GM10248 (cell line): ENCODE data around the gene OR10A2.
"Not testable (repeated sequence)": the region's sequence is repeated elsewhere in the genome, so short reads cannot be mapped to it uniquely, and the experiment has no call there.

Experiments
- CTCF ChIA-PET: fragments of 300-600 bp; sonication (Branson Sonifier 250); formaldehyde crosslinking; extraction: SDS; loops from one replicate; lab custom pipeline; 2021; ENCODE audit warnings: antibody characterized with exemption; lab: Yijun Ruan, JAX
- POLR2A ChIA-PET: fragments of 350-650 bp; sonication (Branson Sonifier 250); formaldehyde crosslinking; extraction: SDS; loops from one replicate; lab custom pipeline; 2020; ENCODE audit warnings: antibody characterized with exemption; lab: Yijun Ruan, JAX
- DNase-seq: peaks from one replicate; pipeline ENCODE4 v3.0.0; 2012; ENCODE audit errors: extremely low spot score
- TF ChIP-seq, protein P1 (sequence below): IDR thresholded peaks from 2 replicates; pipeline ENCODE4 v1.5.1; 2012; ENCODE audit warnings: mild to moderate bottlenecking, low read depth; ENCODE audit errors: extremely low read depth, missing control alignments, control extremely low read depth

Gene OR10A2

DNA sequence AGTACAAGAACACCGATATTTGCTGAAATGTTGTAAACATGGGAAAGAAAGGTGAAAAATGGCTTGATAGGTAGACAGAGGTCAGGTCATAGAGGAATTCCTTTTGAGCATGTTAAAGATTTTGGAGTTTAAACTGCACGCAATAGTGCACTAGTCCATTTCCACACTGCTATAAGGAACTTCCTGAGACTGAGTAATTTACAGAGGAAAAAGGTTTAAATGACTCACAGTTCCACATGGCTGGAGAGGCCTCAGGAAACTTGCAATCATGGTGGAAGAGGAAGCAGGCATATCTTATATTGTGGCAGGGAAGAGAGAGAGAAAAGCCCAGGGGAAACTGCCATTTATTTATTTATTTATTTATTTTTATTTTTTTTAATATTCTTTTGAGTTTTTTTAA lies 12.3 kb upstream of the OR10A2 start:
- DNase-seq = no peak
- CTCF ChIA-PET = no interaction called here
- TF ChIP-seq, protein P1, sequence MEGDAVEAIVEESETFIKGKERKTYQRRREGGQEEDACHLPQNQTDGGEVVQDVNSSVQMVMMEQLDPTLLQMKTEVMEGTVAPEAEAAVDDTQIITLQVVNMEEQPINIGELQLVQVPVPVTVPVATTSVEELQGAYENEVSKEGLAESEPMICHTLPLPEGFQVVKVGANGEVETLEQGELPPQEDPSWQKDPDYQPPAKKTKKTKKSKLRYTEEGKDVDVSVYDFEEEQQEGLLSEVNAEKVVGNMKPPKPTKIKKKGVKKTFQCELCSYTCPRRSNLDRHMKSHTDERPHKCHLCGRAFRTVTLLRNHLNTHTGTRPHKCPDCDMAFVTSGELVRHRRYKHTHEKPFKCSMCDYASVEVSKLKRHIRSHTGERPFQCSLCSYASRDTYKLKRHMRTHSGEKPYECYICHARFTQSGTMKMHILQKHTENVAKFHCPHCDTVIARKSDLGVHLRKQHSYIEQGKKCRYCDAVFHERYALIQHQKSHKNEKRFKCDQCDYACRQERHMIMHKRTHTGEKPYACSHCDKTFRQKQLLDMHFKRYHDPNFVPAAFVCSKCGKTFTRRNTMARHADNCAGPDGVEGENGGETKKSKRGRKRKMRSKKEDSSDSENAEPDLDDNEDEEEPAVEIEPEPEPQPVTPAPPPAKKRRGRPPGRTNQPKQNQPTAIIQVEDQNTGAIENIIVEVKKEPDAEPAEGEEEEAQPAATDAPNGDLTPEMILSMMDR = no peak
- POLR2A ChIA-PET = no interaction called here

- DNase-seq, POLR2A ChIA-PET: not testable (repeated sequence)
- CTCF ChIA-PET = interaction anchor here (1.4 to 2.1 kb wide), 2 partner anchors 21 to 43 kb away, joined by 4 to 6 read pairs; no protein-coding TSS in a partner anchor
Measured at GRCh38 chr11:6854801-6855200, 8.1 kb upstream of the OR10A2 start.

- DNase-seq = no peak
- CTCF ChIA-PET = interaction anchor here (1.1 to 2.1 kb wide), 2 partner anchors 20 to 44 kb away, joined by 3 to 6 read pairs; no protein-coding TSS in a partner anchor
- POLR2A ChIA-PET = no interaction called here
- TF ChIP-seq, protein P1 = no peak
Measured at GRCh38 chr11:6855971-6856541, 6.8 kb upstream of the OR10A2 start.

GRCh38 chr11:6856871-6857270 lies 6.0 kb upstream of the OR10A2 start:
- ChIA-PET POLR2A (no interaction called here), CTCF (interaction anchor here (2.1 kb wide), 1 partner anchor 45 kb away, joined by 6 read pairs; no protein-coding TSS in a partner anchor)
- TF ChIP-seq, protein P1 = no peak
- peak; percentile 11 for DNase-seq

DNA sequence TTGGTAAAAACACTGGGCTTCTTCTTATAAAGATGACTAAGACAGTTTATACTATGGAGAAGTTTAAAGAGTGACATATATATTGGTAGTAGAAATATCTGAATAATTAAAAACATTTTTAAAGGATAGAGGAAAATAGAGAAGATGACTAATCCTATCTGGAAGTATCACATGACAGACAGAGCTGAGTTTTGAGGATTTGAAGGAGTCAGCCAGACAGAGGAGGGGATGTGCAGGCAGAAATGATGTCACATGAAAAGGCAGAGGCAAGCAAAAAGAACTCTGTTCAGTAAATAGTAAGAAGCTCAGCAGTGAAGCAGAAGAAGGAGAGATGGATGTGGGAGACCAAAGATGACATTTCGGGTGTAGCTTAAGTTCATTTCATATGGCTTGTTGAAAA lies 1.6 kb downstream of the OR10A2 start:
- CTCF ChIA-PET = interaction anchor here (1.2 to 1.6 kb wide), 2 partner anchors 39 to 233 kb away, joined by 4 read pairs; no protein-coding TSS in a partner anchor

GRCh38 chr11:6871278-6871677 lies 8.4 kb downstream of the OR10A2 start:
- DNase-seq = no peak
- POLR2A ChIA-PET = no interaction called here
- TF ChIP-seq, protein P1 = no peak
- CTCF ChIA-PET = interaction anchor here (1.2 kb wide), 1 partner anchor 10 kb away, joined by 3 read pairs; no protein-coding TSS in a partner anchor

More for the DNA sequence above, 1.6 kb downstream of the OR10A2 start:
- TF ChIP-seq, protein P1 = no peak
- no peak for DNase-seq
- POLR2A ChIA-PET = no interaction called here

DNA sequence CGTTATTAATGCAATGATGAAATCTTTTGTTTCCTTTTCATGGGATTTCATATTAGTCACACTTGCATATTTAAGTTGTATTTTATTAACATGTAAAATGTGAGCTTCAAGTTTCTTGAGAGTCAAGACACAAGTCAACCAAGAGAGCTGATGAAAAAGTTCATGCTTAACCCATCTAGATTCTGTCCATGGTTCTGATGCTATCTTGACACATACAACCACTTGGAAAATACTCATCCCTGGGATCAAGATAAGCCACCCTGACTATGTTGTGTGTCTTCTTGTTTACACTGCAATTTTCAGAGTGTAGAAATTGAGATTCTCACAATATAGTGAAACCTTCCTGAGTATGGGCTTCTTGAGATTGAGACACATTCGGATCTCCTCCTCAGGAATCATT lies 12.9 kb downstream of the OR10A2 start:
- DNase-seq = no peak
- CTCF ChIA-PET = interaction anchor here (0.7 to 1.2 kb wide), 4 partner anchors 9 to 21 kb away, joined by 3 to 4 read pairs (median 3); no protein-coding TSS in a partner anchor
- POLR2A ChIA-PET = no interaction called here
- TF ChIP-seq, protein P1 = no peak
